ENCODE results near the gene MTCL1. TPM values are rescaled to one million over a fixed set of nuclear protein-coding genes. Genes with fewer than 3 reads are reported as not detected.

The MTCL1 gene
- total and polyA plus RNA-seq, 4 donors = 0.65 to 5.4 (median 1.4) TPM

DNA sequence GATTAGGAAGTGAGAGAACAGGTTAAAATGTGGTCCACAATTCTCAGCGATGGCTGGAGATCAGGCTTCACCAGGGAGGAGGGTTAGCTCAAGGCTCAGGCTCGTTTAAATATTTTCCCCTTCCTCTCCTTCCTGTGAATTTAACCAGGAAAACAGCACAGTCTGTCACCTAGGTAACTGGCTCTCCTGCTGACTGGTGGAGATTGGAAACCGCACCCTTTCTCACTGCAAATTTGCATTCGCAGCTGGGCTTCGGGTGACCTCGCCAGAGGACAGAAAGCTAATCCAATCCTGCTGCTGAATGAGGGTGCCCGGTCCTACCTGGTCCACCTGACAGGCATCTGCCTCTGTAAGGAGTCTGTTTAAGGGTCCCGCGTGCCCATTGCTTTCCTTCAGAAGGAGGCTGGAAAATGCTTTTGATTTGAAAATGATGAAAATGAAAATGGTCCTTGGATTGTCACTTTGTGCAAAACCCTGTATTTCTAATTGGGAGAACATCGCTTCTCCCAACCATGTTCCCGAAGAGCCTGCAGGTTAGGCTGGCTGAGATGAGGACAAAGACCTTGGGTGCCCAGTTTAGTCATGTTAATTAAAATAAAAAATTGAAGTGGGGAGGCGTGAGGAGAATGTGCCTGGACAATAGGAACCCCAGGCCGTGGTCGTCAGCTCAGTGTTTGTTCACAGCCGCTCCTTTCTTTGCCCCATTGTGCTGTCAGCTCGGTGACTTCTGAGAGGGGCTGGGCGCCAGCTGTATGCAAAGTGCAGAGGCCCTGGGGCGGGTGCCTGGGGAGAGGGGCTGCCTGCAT is 43.4 kb upstream of the MTCL1 start (continued):
- TF ChIP-seq, protein P1, sequence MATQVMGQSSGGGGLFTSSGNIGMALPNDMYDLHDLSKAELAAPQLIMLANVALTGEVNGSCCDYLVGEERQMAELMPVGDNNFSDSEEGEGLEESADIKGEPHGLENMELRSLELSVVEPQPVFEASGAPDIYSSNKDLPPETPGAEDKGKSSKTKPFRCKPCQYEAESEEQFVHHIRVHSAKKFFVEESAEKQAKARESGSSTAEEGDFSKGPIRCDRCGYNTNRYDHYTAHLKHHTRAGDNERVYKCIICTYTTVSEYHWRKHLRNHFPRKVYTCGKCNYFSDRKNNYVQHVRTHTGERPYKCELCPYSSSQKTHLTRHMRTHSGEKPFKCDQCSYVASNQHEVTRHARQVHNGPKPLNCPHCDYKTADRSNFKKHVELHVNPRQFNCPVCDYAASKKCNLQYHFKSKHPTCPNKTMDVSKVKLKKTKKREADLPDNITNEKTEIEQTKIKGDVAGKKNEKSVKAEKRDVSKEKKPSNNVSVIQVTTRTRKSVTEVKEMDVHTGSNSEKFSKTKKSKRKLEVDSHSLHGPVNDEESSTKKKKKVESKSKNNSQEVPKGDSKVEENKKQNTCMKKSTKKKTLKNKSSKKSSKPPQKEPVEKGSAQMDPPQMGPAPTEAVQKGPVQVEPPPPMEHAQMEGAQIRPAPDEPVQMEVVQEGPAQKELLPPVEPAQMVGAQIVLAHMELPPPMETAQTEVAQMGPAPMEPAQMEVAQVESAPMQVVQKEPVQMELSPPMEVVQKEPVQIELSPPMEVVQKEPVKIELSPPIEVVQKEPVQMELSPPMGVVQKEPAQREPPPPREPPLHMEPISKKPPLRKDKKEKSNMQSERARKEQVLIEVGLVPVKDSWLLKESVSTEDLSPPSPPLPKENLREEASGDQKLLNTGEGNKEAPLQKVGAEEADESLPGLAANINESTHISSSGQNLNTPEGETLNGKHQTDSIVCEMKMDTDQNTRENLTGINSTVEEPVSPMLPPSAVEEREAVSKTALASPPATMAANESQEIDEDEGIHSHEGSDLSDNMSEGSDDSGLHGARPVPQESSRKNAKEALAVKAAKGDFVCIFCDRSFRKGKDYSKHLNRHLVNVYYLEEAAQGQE (IDR thresholded peaks at IDR 0.05) = no peak
- TF ChIP-seq HNF4A (conservative IDR thresholded peaks at IDR 0.05) = no peak
- TF ChIP-seq EGR1 (IDR thresholded peaks at IDR 0.05; ENCODE audit: low read depth in 2 of 2) = no peak
- no peak for TF ChIP-seq JUND (IDR thresholded peaks at IDR 0.05)
- TF ChIP-seq, protein P2, sequence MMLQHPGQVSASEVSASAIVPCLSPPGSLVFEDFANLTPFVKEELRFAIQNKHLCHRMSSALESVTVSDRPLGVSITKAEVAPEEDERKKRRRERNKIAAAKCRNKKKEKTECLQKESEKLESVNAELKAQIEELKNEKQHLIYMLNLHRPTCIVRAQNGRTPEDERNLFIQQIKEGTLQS (IDR thresholded peaks at IDR 0.05) = no peak

DNA sequence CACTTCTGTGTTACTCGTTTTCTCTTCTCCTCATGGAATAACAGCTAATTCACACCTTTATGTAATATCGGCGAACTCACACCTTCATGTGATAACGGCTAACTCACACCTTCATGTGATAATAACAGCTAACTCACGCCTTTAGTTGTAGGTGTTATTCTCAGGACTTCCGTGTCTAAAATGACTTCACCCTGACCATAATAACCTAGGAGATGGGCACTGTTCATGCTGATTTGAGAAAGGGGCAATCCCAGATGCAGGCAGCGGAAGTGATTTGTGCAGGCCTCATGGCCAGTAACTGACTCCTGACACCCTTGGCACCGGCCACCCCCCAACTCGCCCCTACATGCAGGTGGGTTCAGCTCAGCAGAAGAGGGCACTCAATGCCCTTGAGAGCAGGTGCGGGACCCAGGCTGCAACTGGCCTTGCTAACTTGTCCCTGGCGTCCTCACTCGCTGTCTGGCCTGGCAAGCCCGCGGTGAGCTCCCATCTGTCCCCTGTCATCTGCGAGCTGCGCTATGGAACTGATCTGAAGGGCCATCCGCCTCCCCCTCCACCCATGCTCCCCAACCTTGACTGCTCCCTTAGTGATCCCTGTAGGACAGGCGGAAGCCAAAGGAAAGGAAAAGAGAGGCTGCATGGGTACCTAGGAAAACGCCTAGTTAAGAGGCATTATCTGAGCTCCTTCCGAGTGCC is 42.6 kb upstream of the MTCL1 start:
- Histone ChIP-seq H3K27ac (ENCODE audit: low read depth in 1 of 2, low read length in 2 of 2) (no peak overlapping the region), H3K9ac (ENCODE audit: low read depth in 1 of 2, low read length in 2 of 2) (no peak overlapping the region), H3K4me3 (ENCODE audit: low read depth in 1 of 3, low read length in 3 of 3) (no peak overlapping the region), H3K36me3 (ENCODE audit: control insufficient read depth in 4 of 4, insufficient read depth in 3 of 4, low read depth in 1 of 4, low read length in 3 of 4) (no peaks in the 10 kb centered on the region), H3K9me3 (ENCODE audit: control insufficient read depth in 4 of 4, low read length in 3 of 4) (no peaks in the 10 kb centered on the region), H3K27me3 (ENCODE audit: control insufficient read depth in 4 of 4, insufficient read depth in 4 of 4, low read length in 3 of 4) (no peaks in the 10 kb centered on the region), H3K4me1 (ENCODE audit: control insufficient read depth in 4 of 4, insufficient read depth in 4 of 4, low read length in 3 of 4) (peaks cover 0 to 1% (median 0%) of the 10 kb centered on the region in 4 donors)
- DNase-seq (ENCODE audit: low spot score) = no peak
- TF ChIP-seq, protein P3, sequence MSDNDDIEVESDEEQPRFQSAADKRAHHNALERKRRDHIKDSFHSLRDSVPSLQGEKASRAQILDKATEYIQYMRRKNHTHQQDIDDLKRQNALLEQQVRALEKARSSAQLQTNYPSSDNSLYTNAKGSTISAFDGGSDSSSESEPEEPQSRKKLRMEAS (IDR thresholded peaks at IDR 0.05) = no peak
- no peak for TF ChIP-seq EGR1 (IDR thresholded peaks at IDR 0.05; ENCODE audit: low read depth in 2 of 2)
- TF ChIP-seq HNF4A (conservative IDR thresholded peaks at IDR 0.05) = no peak
- TF ChIP-seq, protein P4, sequence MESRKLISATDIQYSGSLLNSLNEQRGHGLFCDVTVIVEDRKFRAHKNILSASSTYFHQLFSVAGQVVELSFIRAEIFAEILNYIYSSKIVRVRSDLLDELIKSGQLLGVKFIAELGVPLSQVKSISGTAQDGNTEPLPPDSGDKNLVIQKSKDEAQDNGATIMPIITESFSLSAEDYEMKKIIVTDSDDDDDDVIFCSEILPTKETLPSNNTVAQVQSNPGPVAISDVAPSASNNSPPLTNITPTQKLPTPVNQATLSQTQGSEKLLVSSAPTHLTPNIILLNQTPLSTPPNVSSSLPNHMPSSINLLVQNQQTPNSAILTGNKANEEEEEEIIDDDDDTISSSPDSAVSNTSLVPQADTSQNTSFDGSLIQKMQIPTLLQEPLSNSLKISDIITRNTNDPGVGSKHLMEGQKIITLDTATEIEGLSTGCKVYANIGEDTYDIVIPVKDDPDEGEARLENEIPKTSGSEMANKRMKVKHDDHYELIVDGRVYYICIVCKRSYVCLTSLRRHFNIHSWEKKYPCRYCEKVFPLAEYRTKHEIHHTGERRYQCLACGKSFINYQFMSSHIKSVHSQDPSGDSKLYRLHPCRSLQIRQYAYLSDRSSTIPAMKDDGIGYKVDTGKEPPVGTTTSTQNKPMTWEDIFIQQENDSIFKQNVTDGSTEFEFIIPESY (IDR thresholded peaks at IDR 0.05) = no peak
- no peak for TF ChIP-seq FOXA1 (IDR thresholded peaks at IDR 0.05)
- TF ChIP-seq FOXA2 (IDR thresholded peaks at IDR 0.05) = no peak
- TF ChIP-seq TAF1 (conservative IDR thresholded peaks at IDR 0.05) = no peak
- TF ChIP-seq RXRA (IDR thresholded peaks at IDR 0.05) = no peak
- no peak for TF ChIP-seq YY1 (IDR thresholded peaks at IDR 0.05)
- TF ChIP-seq RAD21 (IDR thresholded peaks at IDR 0.05) = no peak
- 76% methylated on average over 20 of the region's 20 CpGs for WGBS

DNA sequence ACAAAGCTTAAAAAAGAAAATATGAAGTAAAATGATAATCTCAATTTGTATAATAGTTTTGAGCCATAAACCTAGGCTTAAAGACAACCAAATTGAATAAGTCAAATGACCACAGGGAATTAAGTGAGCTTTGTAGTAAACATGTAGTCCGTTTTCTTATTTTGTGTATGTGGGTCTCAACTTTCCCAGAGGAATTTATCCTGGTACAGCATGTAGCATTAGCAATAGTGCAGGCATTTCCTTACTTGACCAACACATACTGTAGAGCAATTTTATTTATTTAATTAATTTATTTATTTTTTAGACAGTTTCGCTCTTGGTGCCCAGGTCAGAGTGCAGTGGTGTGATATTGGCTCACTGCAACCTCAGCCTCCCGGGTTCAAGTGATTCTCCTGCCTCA is 37.5 kb upstream of the MTCL1 start:
- Histone ChIP-seq H3K4me3 (ENCODE audit: low read depth in 1 of 3, low read length in 3 of 3) (no peak overlapping the region), H3K36me3 (ENCODE audit: control insufficient read depth in 4 of 4, insufficient read depth in 3 of 4, low read depth in 1 of 4, low read length in 3 of 4) (no peaks in the 10 kb centered on the region), H3K27me3 (ENCODE audit: control insufficient read depth in 4 of 4, insufficient read depth in 4 of 4, low read length in 3 of 4) (no peaks in the 10 kb centered on the region), H3K27ac (ENCODE audit: low read depth in 1 of 2, low read length in 2 of 2) (no peak overlapping the region), H3K9ac (ENCODE audit: low read depth in 1 of 2, low read length in 2 of 2) (no peak overlapping the region), H3K4me1 (ENCODE audit: control insufficient read depth in 4 of 4, insufficient read depth in 4 of 4, low read length in 3 of 4) (no peaks in the 10 kb centered on the region), H3K9me3 (ENCODE audit: control insufficient read depth in 4 of 4, low read length in 3 of 4) (no peaks in the 10 kb centered on the region)
- TF ChIP-seq, protein P4 (IDR thresholded peaks at IDR 0.05) = no peak
- TF ChIP-seq RXRA (IDR thresholded peaks at IDR 0.05) (no peak), GABPA (IDR thresholded peaks at IDR 0.05 in 1 of 2, conservative IDR thresholded peaks at IDR 0.05 in 1 of 2) (no peak), EGR1 (IDR thresholded peaks at IDR 0.05; ENCODE audit: low read depth in 2 of 2) (no peak), YY1 (IDR thresholded peaks at IDR 0.05) (no peak), HNF4G (IDR thresholded peaks at IDR 0.05) (no peak)
- TF ChIP-seq, protein P5, sequence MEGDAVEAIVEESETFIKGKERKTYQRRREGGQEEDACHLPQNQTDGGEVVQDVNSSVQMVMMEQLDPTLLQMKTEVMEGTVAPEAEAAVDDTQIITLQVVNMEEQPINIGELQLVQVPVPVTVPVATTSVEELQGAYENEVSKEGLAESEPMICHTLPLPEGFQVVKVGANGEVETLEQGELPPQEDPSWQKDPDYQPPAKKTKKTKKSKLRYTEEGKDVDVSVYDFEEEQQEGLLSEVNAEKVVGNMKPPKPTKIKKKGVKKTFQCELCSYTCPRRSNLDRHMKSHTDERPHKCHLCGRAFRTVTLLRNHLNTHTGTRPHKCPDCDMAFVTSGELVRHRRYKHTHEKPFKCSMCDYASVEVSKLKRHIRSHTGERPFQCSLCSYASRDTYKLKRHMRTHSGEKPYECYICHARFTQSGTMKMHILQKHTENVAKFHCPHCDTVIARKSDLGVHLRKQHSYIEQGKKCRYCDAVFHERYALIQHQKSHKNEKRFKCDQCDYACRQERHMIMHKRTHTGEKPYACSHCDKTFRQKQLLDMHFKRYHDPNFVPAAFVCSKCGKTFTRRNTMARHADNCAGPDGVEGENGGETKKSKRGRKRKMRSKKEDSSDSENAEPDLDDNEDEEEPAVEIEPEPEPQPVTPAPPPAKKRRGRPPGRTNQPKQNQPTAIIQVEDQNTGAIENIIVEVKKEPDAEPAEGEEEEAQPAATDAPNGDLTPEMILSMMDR (IDR thresholded peaks at IDR 0.05; ENCODE audit: low read depth, low read length, missing input control) = no peak
- WGBS = 94% methylated on average over 3 of the region's 3 CpGs
- no peak for DNase-seq (ENCODE audit: low spot score)
